Measurements from ENCODE around the gene PARN.
"Not testable (repeated sequence)": the region's sequence is repeated elsewhere in the genome, so short reads cannot be mapped to it uniquely, and the experiment has no call there.

PARN gene

GRCh38 chr16:14462811-14463210, 167.2 kb downstream of the PARN start:
- DNase-seq: peak; percentile 28

GRCh38 chr16:14460726-14461125, 169.3 kb downstream of the PARN start:
- no peak for DNase-seq

GRCh38 chr16:14458576-14458975, 171.5 kb downstream of the PARN start:
- no peak for DNase-seq

- DNase-seq: peak; percentile 74
Measured at GRCh38 chr16:14456793-14457481, 173.1 kb downstream of the PARN start.

GRCh38 chr16:14455573-14455972, 174.5 kb downstream of the PARN start:
- DNase-seq: no peak

- DNase-seq: peak; percentile 64
Measured at GRCh38 chr16:14454391-14454790, 175.7 kb downstream of the PARN start.

- no peak for DNase-seq
Measured at GRCh38 chr16:14452066-14452465, 178.0 kb downstream of the PARN start.

GRCh38 chr16:14450846-14451245, 179.2 kb downstream of the PARN start:
- no peak for DNase-seq

- peak; percentile 63 for DNase-seq
Measured at GRCh38 chr16:14449790-14450480, 180.1 kb downstream of the PARN start.

- no peak for DNase-seq
Measured at GRCh38 chr16:14449334-14449733, 180.7 kb downstream of the PARN start.

GRCh38 chr16:14448879-14449278, 181.2 kb downstream of the PARN start:
- DNase-seq: no peak

- no peak for DNase-seq
Measured at GRCh38 chr16:14447783-14448182, 182.3 kb downstream of the PARN start.

GRCh38 chr16:14446796-14447195, 183.3 kb downstream of the PARN start:
- no peak for DNase-seq

GRCh38 chr16:14445937-14446715, 183.9 kb downstream of the PARN start:
- no peak for DNase-seq

- no peak for DNase-seq
Measured at GRCh38 chr16:14444979-14445810, 184.9 kb downstream of the PARN start.

GRCh38 chr16:14441533-14441932, 188.5 kb downstream of the PARN start:
- DNase-seq: not testable (repeated sequence)

GRCh38 chr16:14438256-14438655, 191.8 kb downstream of the PARN start:
- DNase-seq: no peak

- DNase-seq: no peak
Measured at GRCh38 chr16:14437426-14437825, 192.6 kb downstream of the PARN start.

GRCh38 chr16:14436401-14436955, 193.6 kb downstream of the PARN start:
- DNase-seq: no peak

- no peak for DNase-seq
Measured at GRCh38 chr16:14434860-14435259, 195.2 kb downstream of the PARN start.

- not testable (repeated sequence) for DNase-seq
Measured at GRCh38 chr16:14428971-14429637, 201.0 kb downstream of the PARN start.

- no peak for DNase-seq
Measured at GRCh38 chr16:14428043-14428442, 202.0 kb downstream of the PARN start.

All from NCI-H226 (cell line).